ENCODE measurements around the gene CRY1.
"Not testable (repeated sequence)": the region's sequence is repeated elsewhere in the genome, so short reads cannot be mapped to it uniquely, and the experiment has no call there.

CRY1 gene

DNA sequence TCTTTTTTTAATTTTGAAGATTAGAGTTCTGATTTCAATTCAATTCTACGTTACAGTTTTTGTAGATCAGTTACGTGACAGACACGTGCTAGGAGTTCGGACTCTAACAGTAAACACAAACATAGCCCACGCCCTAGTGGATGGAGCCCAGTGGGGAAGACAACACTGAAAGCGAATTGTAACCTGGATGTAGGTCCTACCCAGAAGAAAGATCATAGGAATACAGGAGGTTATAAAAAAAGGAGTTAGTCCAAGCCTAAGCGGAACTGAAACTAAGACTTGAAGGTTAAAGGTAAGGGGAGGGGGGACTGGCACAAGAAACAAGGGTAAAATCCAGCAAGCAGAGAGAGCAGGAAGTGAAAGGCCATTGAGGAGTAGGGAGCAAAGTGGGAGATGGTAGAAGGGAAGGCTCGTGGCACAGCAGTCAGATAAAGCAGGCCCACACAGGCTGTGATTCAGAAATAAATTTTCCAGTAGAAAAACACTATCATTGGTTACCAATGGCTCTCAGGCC lies 15.7 kb upstream of the CRY1 start:
- no peak for DNase-seq (ENCODE audit: low read depth in 3 of 3)

DNA sequence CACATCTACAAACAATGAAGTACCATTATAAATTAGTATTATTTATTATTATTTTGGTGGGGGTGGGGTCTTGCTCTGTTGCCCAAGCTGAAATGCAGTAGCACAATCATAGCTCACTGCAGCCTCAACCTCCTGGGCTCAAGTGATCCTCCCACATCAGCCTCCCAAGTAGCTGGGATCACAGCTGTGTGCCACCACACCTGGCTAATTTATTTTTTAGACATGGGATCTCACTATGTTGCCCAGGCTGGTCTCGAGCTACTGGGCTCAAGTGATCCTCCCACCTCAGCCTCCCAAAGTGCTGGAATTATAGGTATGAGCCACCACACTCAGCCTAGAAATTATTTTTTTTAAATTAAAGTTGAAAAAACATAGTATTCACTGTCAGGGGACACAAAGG lies 15.0 kb upstream of the CRY1 start:
- not testable (repeated sequence) for DNase-seq (ENCODE audit: low read depth in 3 of 3)

DNA sequence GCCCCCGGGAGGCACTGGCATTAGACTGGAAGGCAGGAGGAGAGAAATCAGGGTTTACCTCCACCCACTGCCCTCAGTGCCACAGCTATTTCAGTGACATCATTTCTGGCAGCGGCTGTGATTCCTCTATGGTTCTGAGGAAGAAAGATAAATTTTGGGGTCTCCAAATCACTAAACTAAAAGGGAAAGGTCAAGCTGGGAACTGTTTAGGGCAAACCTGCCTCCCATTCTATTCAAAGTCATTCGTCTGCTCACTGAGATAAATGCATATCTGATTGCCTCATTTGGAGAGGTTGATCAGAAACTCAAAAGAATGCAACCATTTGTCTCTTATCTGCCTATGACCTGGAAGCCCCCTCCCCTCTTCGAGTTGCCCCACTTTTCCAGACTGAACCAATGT lies 14.0 kb upstream of the CRY1 start:
- DNase-seq (ENCODE audit: low read depth in 3 of 3), result no peak

DNA sequence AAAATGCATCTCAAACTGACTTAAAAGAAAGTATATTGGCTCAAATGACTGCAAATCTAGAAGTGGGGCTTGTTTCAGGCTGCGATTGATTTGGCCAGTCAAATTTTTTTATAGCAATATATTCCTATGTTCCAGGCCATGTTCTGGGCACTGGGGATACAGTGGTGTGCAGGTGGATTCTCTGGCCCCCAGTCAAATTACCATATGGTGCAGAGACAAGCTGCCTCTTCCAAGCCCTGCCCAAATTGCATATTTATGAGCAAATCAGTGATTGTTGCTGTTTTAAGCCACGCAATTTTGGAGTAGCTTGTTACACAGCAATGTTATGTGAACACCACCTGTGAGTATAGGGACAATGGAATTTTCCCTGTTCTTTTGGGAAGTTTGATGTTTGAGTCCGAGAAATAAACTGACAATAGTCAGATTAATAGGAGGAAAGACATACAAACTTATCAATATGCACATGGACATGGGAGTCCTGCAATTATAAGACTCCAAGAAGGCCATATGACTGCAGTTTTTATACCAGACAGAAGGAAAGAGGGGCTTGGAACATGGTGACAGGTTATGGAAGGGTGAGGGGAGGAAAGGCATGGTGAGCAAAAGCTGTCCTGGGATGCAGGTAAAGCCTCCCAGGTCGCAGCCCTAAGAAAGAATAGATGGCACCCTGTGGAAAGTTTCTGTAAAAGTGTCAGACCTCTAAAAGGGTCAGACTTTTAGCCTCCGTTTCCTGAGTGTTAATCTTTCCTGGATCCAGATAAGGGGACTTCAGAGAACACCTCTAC lies 13.1 kb upstream of the CRY1 start:
- DNase-seq (ENCODE audit: low read depth in 3 of 3), result no peak

DNA sequence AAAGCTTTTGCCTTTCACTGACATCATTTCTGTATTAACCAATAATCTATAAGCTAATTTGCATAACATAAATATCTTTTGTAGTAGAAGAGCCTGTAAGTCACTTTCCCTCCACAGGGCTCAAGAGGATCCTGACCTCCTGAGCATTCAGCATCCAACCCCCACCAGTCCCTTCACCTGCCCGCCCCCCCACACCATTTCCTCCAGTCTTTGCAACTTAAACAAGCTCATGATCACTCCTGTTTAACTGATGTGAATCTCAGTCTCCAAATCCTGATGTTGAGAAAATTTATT lies 12.0 kb upstream of the CRY1 start:
- no peak for DNase-seq (ENCODE audit: low read depth in 3 of 3)

DNA sequence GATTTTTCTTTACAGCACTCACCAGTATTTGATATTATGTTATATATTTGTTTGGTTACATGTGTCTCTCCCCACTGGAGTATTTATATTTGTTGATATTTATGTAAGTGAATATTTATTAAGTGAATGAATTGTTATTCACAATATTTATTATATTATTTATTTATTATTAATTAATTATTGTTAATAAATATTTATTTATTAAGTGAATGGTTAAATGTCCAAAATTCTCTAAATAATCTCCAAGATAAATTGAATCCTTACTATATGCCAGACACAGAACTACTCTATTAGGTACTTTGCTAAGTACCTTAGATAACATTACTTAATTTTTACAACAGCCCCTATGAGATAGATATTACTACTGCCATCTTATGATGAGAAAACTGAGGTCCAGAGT lies 10.2 kb upstream of the CRY1 start:
- DNase-seq (ENCODE audit: low read depth in 3 of 3), result no peak

DNA sequence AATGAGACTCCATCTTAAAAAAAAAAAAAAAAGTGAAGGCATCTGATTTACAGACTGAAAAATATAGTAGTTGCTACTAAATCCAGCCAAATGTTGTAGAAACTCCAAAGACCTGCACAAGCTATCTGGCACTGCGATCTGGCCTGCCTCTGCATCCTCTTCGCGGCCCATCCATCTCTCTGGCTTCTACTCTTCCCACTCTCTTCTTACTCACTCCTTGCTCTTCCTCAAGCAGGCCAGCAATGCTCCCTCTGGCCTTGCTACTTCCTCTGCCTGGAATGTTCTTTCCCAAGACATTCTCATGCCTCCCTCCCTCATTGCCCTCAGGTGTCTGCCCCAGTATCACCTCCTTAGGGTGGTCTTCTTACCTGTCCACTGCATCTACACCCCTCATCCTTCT lies 9.7 kb upstream of the CRY1 start:
- DNase-seq (ENCODE audit: low read depth in 3 of 3), result no peak

DNA sequence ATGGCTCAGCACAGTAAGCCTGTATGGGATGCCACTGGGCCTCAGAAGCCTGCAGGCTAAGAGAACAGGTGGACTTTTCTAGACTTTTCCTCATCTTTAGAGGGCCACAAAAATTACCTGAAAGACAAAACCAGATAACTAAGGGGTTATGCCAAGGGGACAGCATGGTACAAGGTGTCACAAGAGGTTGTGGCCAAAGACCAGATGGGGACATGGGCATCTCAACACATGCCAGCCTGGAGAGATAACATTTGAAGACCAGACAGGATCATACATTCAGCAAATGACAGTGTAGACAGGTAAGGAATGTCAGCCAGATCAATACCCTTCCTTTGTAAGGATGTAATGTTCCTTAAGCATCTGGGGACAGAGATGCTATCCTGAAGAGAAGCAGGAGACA lies 8.9 kb upstream of the CRY1 start:
- no peak for DNase-seq (ENCODE audit: low read depth in 3 of 3)

DNA sequence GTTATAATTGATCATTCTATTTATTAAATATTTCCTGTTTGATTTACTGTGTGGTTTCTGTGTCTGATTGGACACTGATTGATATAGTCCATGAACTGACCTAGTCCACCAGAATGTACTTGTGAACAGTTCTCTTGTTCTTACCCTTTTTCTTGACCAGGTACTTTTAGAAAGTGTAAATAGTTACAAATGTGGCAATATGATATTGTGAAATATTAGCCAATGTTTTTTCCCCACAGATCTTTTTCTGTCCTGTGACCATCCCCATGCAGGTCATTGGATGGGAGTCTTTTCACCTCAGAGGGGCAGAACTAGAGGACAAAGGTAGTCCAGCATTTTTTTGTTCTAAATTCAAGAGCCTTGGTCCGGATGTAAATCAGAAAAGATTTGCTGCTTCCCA lies 8.3 kb upstream of the CRY1 start:
- no peak for DNase-seq (ENCODE audit: low read depth in 3 of 3)

DNA sequence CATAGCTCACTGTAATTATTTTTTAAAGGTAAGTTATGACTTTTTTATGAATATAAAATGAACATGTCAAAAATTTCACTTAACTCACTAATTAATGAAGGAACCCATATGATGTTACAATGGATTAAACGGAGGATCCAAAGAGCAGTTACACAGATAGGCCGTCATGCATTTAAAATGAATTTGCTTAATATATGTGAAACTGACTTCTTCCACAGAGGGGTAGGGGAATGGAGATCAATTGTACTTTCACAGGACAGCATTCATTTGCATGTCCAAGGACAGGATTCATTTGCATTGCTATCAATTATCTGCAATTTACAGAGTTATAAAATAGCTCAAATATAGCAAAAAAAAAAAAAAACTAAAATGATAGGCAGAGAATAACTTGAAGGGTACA lies 6.6 kb upstream of the CRY1 start:
- no peak for DNase-seq (ENCODE audit: low read depth in 3 of 3)

DNA sequence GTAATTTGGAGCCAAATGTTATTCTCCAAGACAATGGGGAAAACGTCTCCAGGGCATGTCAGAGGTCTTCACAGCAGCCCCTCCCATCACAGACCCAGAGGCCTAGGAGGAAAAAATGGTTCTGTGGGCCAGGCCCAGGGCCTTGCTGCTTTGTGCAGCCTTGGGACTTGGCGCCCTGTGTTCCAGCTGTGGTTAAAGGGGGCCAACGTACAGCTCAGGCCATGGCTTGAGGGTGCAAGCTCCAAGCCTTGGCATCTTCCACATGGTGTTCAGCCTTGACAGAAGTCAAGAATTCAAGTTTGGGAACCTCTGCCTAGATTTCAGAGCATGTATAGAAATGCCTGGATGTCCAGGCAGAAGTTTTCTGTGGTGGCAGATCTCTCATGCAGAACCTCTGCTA lies 3.2 kb upstream of the CRY1 start:
- no peak for DNase-seq (ENCODE audit: low read depth in 3 of 3)

DNA sequence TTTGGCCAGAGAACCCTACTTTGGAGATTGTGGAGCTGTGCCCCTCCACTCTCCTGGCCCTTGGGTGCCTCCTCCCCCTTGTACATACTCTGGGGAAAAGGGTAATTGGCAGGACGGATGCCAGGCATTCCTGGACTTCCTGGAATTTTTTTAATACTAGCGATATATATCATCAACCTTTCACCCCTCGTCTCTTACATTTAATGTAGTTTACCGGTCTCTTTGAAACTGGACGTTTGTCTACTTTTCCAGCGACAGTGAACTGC lies 767 bp upstream of the CRY1 start:
- DNase-seq (ENCODE audit: low read depth in 3 of 3), result no peak

DNA sequence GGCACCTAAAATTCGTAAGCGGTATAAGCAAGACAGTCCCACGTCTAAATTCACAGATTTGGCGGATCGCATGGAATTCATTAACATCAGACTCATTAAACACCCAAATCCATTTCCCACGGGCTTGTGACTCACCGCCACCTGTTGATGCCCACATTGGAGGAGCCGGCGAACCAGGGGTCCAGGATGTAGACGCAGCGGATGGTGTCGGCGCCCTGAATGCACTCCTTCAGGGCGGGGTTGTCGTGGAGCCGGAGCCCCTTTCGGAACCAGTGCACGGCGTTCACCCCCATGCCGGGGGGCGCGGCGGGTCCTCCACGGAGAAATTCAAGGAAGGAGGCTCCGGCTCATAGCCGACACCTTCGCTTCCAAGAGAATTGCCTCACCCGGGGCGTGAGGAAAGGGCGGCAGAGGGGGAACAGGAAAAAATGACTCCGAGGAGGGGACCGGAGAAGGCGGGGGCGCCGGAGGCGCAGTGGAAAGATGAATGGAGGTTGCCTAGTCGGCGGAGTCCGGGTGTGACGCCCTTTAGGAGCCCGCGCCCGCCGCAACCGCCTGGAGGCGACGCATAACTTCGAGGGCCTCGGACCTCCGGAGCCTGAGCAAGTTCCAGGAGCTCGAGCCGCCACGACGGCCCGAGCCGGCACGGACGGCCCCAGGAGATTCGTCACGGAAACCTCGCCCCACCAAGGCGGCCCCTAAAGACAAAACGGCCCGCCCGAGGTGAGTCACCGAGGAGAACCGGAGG lies 506 bp downstream of the CRY1 start:
- DNase-seq (ENCODE audit: low read depth in 3 of 3), result peak; percentile 54 to 73 (median 59)

DNA sequence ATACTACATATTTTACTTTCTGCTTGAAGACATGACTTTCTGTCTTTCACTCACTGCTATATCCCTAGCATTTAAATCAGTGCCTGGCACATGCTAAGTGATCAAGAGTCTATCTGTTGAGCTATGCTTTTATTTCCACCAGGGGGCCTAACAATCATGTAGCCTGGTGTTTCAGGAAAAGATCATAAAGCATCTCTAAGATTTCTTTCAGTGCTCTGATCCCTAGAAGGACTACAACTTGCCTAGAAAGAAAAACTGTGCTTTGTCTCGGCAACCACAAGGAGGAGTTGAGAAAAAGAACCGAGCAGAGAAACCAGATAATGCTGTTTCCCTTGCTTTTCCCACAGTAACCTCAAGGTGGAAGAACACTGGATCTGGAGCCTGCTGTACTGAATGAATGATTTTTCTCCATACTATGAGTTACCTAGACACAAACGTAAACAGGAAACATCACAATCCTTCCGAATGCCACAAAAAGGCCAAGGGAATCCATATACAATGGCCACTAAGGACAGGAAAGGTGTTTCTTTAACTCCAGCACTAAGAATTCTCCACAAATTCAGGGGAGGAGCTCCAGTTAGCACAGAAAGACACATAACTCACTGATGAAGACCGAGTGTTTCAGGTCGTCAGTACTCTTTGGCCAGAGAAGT lies 1.2 kb downstream of the CRY1 start:
- no peak for DNase-seq (ENCODE audit: low read depth in 3 of 3)

DNA sequence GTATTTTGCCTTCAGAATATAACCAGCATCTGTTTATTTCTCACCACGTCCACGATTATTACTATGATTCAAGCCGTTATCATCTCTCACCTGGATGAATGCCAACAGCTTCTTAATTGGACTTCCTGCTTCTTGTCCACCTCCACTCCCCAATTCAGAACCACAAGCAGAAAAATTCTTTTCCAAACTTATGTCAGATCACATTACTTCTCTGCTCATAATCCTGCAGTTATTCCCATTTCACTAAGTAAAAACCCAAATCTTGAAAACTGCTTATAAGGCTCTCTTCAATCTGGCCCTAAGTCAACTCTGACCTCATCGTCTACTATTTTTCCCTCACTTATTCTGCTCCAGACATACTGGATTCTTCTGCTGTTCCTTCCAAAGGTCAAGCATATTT lies 2.0 kb downstream of the CRY1 start:
- DNase-seq (ENCODE audit: low read depth in 3 of 3), result no peak

DNA sequence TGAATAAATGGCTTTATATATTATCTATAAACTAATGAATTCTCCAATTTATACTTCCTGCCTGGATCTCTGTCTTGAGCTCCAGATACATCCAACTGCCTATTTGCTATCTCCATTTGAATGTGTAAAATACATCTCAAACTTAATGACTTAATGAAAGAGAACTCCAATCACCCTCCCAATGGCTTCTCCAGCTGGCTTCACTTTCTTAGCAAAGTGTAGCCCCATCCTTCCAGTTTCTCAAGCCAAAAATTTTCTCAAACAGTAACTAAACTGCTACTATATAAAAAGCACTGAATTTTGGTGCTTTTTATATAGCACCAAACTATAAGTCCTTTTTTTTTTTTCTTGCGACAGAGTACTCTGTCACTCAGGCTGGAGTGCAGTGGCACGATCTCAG lies 2.6 kb downstream of the CRY1 start:
- DNase-seq (ENCODE audit: low read depth in 3 of 3), result no peak

DNA sequence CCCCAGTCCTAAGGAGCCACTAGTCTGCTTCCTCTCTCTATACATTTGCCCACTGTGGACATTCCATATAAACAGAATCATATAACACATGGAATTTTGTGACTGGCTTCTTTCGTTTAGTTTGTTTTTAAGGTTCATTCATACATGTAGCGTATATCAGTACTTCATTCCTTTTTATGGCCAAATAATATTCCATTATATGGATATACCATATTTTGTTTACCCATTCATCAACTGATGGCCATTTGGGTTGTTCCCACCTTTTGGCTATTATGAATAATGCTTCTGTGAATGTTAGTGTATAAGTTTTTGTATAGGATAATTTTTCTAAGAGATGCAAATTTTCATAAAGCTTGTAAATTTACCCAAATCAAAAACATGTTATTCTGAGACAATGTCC lies 4.4 kb downstream of the CRY1 start:
- DNase-seq (ENCODE audit: low read depth in 3 of 3), result no peak

DNA sequence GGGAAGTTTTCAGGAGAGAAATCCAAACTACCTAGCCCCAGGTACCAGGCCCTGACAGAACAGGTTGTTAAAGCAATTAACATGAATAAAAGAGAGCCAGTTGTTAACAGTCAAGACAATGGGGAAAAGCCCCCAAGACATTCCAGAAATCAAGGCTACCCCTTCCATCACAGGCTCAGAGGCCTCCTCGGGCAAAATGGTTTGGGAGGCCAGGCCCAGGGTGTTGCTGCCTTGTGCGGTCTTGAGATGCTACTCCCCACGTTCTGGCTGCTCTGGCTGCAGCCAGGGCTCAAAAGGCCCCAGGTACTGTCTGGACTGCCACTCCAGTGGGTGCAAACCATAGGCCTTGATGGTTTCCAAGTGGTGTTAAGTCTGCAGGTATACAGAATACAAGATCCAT lies 7.0 kb downstream of the CRY1 start:
- DNase-seq (ENCODE audit: low read depth in 3 of 3), result no peak

DNA sequence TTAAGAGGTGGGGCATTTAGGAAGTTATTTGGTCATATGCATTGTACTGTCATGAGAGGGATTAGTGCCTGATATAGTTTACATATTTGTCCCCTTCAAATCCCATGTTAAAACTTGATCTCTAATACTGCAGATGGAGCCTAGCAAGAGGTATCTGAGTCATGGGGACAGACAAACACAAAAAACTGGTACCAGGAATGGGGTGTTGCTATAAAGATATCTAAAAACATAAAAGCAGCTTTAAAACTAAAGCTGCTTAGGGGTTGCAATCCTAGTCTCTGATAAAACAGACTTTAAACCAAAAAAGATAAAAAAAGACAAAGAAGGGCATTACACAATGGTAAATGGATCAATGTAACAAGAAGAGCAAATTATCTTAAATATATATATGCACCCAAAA lies 11.6 kb downstream of the CRY1 start:
- no peak for DNase-seq (ENCODE audit: low read depth in 3 of 3)

DNA sequence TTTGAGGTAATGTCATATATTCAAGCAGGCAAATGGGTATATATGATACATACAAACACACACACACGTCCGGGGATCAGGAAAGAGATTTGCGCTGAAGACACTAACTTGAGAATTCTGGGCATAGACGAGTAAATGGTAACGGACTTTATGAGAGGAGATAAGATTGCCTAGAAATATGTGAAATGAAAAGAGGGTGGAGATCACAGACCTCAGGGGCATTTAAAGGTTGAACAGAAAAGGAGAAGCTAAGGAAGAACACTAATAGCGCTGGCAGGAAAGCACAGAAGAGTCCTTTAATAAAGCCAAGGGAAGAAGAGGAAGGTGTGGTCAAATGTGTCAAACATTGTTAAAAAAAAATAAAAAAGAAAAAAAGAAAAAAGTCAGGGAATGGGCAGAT lies 13.1 kb downstream of the CRY1 start:
- DNase-seq (ENCODE audit: low read depth in 3 of 3), result no peak

DNA sequence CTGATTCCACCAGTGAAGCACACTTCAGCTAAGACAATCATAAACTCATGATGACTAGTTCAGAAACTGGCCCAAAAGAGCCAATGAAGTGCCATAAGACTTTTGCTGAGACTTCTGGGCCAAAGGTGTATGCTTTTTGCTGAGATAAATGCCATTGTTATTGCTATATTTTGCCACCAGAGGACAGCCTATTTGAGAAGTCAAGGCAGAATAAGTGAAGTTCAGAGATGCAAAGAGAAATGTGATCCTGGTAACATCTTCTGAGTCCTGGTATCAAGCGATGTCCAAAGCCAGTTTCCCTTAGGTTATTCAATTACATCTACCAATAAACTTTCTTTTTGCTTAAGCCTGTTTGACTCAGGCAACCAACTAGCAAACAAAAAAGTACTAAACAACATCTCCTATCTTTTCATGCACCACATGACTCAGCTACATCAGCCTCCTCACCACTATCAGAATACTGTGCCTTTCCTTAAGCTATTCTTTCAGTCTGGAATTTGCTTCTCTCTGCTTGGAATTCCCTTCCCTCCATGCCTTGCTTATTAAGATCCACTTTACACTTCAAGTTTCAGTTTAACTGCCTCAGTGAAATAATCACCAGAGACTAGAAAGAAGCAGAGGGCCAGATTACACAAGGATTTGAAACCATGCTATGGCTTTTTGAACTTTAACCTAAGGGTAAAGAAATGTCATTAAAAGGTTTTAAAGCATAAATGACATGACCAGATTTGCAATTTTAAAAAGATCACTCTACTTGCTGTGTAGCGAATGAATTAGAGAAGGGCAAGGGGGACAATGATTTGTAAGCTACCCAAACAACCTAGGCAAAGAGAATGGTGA lies 14.0 kb downstream of the CRY1 start:
- no peak for DNase-seq (ENCODE audit: low read depth in 3 of 3)

DNA sequence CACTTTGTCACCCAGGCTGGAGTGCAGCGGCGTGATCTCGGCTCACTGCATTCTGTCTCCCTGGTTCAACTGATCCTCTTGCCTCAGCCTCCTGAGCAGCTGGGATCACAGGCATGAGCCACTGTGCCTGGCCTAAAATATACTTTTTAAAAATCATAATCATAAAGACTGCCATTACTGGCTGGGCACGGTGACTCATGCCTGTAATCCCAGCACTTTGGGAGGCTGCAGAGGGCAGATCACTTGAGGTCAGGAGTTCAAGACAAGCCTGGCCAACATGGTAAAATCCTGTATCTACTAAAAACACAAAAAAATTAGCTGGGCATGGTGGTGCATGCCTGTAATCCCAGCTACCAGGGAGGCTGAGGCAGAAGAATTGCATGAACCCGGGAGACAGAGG lies 20.1 kb downstream of the CRY1 start:
- DNase-seq (ENCODE audit: low read depth in 3 of 3), result not testable (repeated sequence)

All from stimulated activated CD4-positive, alpha-beta T cell treated with anti-CD3 and anti-CD28 coated beads, TNF-alpha, amount 100 ng/mL, for 24 hours (primary cell).